ENCODE measurements around the gene SEMA3F. TPM values are rescaled to one million over a fixed set of nuclear protein-coding genes. Genes with fewer than 3 reads are reported as not detected.

The SEMA3F gene
- total and polyA plus RNA-seq, 10 of the 15 experiments (the other 5 are each of a cell fraction or from before 2014, with no cell fraction given), result 0.08 to 0.28 (median 0.12) TPM; not detected in 6

- no peaks in the 10 kb centered on the region for H3K27me3 ChIP-seq (replicated peaks in 1 of 2; ENCODE audit: control insufficient read depth in 2 of 2, insufficient read depth in 2 of 2, low read length in 1 of 2)
- RAD21 ChIA-PET (ENCODE audit: unreplicated experiment), result interaction anchor here (0.6 to 2.4 kb wide), 3 partner anchors 9 kb away, joined by 3 to 19 read pairs (median 7); no protein-coding TSS in a partner anchor
- H3K9me3 ChIP-seq (replicated peaks; ENCODE audit: control insufficient read depth, insufficient read depth, low read length), result no peaks in the 10 kb centered on the region
- in situ Hi-C loops (cut with MboI) (no loop called here), intact Hi-C loops (cut with micrococcal nuclease; ENCODE audit: unreplicated experiment) (loop anchor here (5.0 kb wide), 1 partner anchor 99 kb away; no protein-coding TSS in a partner anchor)
- no TSS peak for BruUV-seq (replicated peaks)
- H2AFZ ChIP-seq (ENCODE audit: control insufficient read depth, low read depth, low read length), result peak overlapping the region; percentile 48; the same call in 1 of the 2 replicates
- DNase-seq (ENCODE audit: low read depth, low spot score), result peak; percentile 50
- CTCF ChIA-PET, result interaction anchor here (0.6 to 3.9 kb wide), 3 partner anchors 9 to 316 kb away, joined by 3 to 27 read pairs (median 19); no protein-coding TSS in a partner anchor
- ATAC-seq, result peak; percentile 71
- peak; percentile 98 for FAIRE-seq
- no peaks in the 10 kb centered on the region; a peak in 1 of 4 replicates for H3K36me3 ChIP-seq (ENCODE audit: control insufficient read depth in 2 of 2, insufficient read depth in 2 of 2, low read length in 1 of 2)
- H3K79me2 ChIP-seq (ENCODE audit: control insufficient read depth, insufficient read depth, low read length), result peaks cover 66% of the 10 kb centered on the region
- H3K4me1 ChIP-seq (ENCODE audit: control insufficient read depth, insufficient read depth, low read length), result peaks cover 35% of the 10 kb centered on the region
- H3K4me3 ChIP-seq, result peak overlapping the region; percentile 100
- under 1% methylated on average over 31 of the region's 31 CpGs for WGBS (ENCODE audit: insufficient coverage, insufficient replicate concordance, low lambda C conversion rate, missing lambda C conversion rate)
- POLR2A ChIA-PET, result interaction anchor here (0.5 to 4.0 kb wide), 7 partner anchors 9 to 1158 kb away, joined by 4 to 38 read pairs (median 5); no protein-coding TSS in a partner anchor
- H4K20me1 ChIP-seq (ENCODE audit: control insufficient read depth, insufficient read depth), result peaks cover 9% of the 10 kb centered on the region; the same call in 1 of the 2 replicates
- peak overlapping the region; percentile 91 for H3K27ac ChIP-seq (ENCODE audit: control insufficient read depth, insufficient read depth)
- H3K9ac ChIP-seq (ENCODE audit: control insufficient read depth, insufficient read depth, low read length), result peak overlapping the region; percentile 90
- SMC1A ChIA-PET (ENCODE audit: uncharacterized antibody, unreplicated experiment), result interaction anchor here (0.9 kb wide), 2 partner anchors 8 to 9 kb away, joined by 4 read pairs; no protein-coding TSS in a partner anchor
- peak overlapping the region; percentile 65 for H3K4me2 ChIP-seq (ENCODE audit: control insufficient read depth, insufficient read depth)
- TF ChIP-seq BACH1 (IDR thresholded peaks at IDR 0.05; ENCODE audit: borderline replicate concordance), result no peak; the same call in 1 of the 2 replicates
- no peak for TF ChIP-seq USF2 (IDR thresholded peaks at IDR 0.05; ENCODE audit: borderline replicate concordance, low read depth, low read length)
- TF ChIP-seq, protein P1, sequence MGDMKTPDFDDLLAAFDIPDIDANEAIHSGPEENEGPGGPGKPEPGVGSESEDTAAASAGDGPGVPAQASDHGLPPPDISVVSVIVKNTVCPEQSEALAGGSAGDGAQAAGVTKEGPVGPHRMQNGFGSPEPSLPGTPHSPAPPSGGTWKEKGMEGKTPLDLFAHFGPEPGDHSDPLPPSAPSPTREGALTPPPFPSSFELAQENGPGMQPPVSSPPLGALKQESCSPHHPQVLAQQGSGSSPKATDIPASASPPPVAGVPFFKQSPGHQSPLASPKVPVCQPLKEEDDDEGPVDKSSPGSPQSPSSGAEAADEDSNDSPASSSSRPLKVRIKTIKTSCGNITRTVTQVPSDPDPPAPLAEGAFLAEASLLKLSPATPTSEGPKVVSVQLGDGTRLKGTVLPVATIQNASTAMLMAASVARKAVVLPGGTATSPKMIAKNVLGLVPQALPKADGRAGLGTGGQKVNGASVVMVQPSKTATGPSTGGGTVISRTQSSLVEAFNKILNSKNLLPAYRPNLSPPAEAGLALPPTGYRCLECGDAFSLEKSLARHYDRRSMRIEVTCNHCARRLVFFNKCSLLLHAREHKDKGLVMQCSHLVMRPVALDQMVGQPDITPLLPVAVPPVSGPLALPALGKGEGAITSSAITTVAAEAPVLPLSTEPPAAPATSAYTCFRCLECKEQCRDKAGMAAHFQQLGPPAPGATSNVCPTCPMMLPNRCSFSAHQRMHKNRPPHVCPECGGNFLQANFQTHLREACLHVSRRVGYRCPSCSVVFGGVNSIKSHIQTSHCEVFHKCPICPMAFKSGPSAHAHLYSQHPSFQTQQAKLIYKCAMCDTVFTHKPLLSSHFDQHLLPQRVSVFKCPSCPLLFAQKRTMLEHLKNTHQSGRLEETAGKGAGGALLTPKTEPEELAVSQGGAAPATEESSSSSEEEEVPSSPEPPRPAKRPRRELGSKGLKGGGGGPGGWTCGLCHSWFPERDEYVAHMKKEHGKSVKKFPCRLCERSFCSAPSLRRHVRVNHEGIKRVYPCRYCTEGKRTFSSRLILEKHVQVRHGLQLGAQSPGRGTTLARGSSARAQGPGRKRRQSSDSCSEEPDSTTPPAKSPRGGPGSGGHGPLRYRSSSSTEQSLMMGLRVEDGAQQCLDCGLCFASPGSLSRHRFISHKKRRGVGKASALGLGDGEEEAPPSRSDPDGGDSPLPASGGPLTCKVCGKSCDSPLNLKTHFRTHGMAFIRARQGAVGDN (IDR thresholded peaks at IDR 0.05), result 0 out of 2 replicates have a peak, but pooled peaks have one; percentile 25
- peak; percentile 86 for TF ChIP-seq POLR2A (IDR thresholded peaks at IDR 0.05; ENCODE audit: low read depth, low read length)
- TF ChIP-seq NFIC (IDR thresholded peaks at IDR 0.05; ENCODE audit: low read depth, low read length), result no peak
- peak; percentile 73; the same call in 1 of the 2 replicates for TF ChIP-seq TAF1 (IDR thresholded peaks at IDR 0.05; ENCODE audit: borderline replicate concordance, low read depth, low read length)
- no peak for TF ChIP-seq EP300 (IDR thresholded peaks at IDR 0.05; ENCODE audit: borderline replicate concordance in 1 of 2, control insufficient read depth in 1 of 2, low read depth in 2 of 2, low read length in 2 of 2)
- TF ChIP-seq EGR1 (IDR thresholded peaks at IDR 0.05; ENCODE audit: borderline replicate concordance in 1 of 2, low read depth in 2 of 2, low read length in 2 of 2), result peak in 1 of 2 experiments; percentile 93; a peak in 2 of 3 replicates
- TF ChIP-seq ZBTB40 (IDR thresholded peaks at IDR 0.05; ENCODE audit: borderline replicate concordance), result peak; percentile 78; the same call in 1 of the 2 replicates
- 0 out of 2 replicates have a peak, but pooled peaks have one; percentile 41 for TF ChIP-seq DPF2 (IDR thresholded peaks at IDR 0.05)
- TF ChIP-seq SUZ12 (IDR thresholded peaks at IDR 0.05; ENCODE audit: unreplicated experiment), result no peak
- no peak for TF ChIP-seq WRNIP1 (IDR thresholded peaks at IDR 0.05; ENCODE audit: borderline replicate concordance, low read depth, low read length)
These were observed 82.8 kb downstream of the SEMA3F start for GRCh38 chr3:50237754-50238548.
